ENCODE measurements around the gene SIRT2. TPM values are rescaled to one million over a fixed set of nuclear protein-coding genes. Genes with fewer than 3 reads are reported as not detected.

SIRT2 gene
- total and polyA plus RNA-seq, 2 of the 13 experiments (the other 11 are each of a cell fraction or from before 2014, with no cell fraction given), result 22.3 to 26.1 TPM

DNA sequence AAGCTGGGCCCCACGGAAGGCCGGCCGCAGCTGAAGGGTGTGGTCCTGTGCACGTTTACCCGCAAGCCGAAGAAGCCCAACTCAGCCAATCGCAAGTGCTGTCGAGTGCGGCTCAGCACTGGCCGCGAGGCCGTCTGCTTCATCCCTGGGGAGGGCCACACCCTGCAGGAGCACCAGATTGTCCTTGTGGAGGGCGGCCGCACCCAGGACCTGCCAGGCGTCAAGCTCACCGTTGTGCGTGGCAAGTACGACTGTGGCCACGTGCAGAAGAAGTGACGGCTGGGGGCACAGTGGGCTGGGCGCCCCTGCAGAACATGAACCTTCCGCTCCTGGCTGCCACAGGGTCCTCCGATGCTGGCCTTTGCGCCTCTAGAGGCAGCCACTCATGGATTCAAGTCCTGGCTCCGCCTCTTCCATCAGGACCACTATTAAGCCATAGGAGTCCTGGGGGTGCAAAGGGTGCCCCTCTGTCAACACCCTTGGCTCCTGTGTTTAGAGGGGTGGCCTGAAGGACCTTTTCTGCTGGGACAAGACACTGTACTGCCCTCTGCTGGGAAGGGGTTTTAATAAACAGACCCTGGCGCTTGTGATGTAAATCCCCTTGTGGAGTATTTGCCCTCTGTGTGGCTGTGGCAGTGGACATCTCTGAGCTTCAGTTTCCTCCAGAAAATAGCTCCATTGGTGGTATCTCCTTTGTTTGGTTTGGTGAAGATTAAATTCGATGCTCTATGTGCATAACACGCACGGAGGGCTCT, 33.2 kb upstream of the SIRT2 start (continued):
- TF ChIP-seq RBFOX2 (IDR thresholded peaks at IDR 0.05; ENCODE audit: low read depth, low read length) (peak; percentile 72), ZNF776 (CRISPR knock-in tag; IDR thresholded peaks at IDR 0.05) (no peak), CBX1 (IDR thresholded peaks at IDR 0.05; ENCODE audit: low read depth) (no peak), SIX4 (CRISPR knock-in tag; IDR thresholded peaks at IDR 0.05) (no peak), TBX2 (CRISPR knock-in tag; IDR thresholded peaks at IDR 0.05; ENCODE audit: borderline replicate concordance) (no peak), TCF7L2 (IDR thresholded peaks at IDR 0.05; ENCODE audit: low read depth, low read length) (no peak), ZFYVE20 (CRISPR knock-in tag; IDR thresholded peaks at IDR 0.05; ENCODE audit: borderline replicate concordance, low read depth) (no peak), RXRA (CRISPR knock-in tag; IDR thresholded peaks at IDR 0.05) (peak; percentile 34; the same call in 1 of the 2 replicates), ZNF703 (CRISPR knock-in tag; IDR thresholded peaks at IDR 0.05; ENCODE audit: borderline replicate concordance) (no peak), ETV6 (CRISPR knock-in tag; conservative IDR thresholded peaks at IDR 0.05) (no peak), STAG1 (CRISPR knock-in tag; IDR thresholded peaks at IDR 0.05) (peak; percentile 51), NKX3-1 (CRISPR knock-in tag; IDR thresholded peaks at IDR 0.05) (no peak), ZBTB7B (CRISPR knock-in tag; IDR thresholded peaks at IDR 0.05) (no peak), MXD4 (CRISPR knock-in tag; IDR thresholded peaks at IDR 0.05) (no peak), ZNF20 (CRISPR knock-in tag; IDR thresholded peaks at IDR 0.05) (no peak), ZNF251 (CRISPR knock-in tag; IDR thresholded peaks at IDR 0.05) (no peak), KLF6 (CRISPR knock-in tag; IDR thresholded peaks at IDR 0.05) (no peak), HNRNPK (IDR thresholded peaks at IDR 0.05; ENCODE audit: low read depth, low read length, poor library complexity, severe bottlenecking) (no peak), KDM1A (CRISPR knock-in tag; IDR thresholded peaks at IDR 0.05) (no peak)
- TF ChIP-seq, protein P1, sequence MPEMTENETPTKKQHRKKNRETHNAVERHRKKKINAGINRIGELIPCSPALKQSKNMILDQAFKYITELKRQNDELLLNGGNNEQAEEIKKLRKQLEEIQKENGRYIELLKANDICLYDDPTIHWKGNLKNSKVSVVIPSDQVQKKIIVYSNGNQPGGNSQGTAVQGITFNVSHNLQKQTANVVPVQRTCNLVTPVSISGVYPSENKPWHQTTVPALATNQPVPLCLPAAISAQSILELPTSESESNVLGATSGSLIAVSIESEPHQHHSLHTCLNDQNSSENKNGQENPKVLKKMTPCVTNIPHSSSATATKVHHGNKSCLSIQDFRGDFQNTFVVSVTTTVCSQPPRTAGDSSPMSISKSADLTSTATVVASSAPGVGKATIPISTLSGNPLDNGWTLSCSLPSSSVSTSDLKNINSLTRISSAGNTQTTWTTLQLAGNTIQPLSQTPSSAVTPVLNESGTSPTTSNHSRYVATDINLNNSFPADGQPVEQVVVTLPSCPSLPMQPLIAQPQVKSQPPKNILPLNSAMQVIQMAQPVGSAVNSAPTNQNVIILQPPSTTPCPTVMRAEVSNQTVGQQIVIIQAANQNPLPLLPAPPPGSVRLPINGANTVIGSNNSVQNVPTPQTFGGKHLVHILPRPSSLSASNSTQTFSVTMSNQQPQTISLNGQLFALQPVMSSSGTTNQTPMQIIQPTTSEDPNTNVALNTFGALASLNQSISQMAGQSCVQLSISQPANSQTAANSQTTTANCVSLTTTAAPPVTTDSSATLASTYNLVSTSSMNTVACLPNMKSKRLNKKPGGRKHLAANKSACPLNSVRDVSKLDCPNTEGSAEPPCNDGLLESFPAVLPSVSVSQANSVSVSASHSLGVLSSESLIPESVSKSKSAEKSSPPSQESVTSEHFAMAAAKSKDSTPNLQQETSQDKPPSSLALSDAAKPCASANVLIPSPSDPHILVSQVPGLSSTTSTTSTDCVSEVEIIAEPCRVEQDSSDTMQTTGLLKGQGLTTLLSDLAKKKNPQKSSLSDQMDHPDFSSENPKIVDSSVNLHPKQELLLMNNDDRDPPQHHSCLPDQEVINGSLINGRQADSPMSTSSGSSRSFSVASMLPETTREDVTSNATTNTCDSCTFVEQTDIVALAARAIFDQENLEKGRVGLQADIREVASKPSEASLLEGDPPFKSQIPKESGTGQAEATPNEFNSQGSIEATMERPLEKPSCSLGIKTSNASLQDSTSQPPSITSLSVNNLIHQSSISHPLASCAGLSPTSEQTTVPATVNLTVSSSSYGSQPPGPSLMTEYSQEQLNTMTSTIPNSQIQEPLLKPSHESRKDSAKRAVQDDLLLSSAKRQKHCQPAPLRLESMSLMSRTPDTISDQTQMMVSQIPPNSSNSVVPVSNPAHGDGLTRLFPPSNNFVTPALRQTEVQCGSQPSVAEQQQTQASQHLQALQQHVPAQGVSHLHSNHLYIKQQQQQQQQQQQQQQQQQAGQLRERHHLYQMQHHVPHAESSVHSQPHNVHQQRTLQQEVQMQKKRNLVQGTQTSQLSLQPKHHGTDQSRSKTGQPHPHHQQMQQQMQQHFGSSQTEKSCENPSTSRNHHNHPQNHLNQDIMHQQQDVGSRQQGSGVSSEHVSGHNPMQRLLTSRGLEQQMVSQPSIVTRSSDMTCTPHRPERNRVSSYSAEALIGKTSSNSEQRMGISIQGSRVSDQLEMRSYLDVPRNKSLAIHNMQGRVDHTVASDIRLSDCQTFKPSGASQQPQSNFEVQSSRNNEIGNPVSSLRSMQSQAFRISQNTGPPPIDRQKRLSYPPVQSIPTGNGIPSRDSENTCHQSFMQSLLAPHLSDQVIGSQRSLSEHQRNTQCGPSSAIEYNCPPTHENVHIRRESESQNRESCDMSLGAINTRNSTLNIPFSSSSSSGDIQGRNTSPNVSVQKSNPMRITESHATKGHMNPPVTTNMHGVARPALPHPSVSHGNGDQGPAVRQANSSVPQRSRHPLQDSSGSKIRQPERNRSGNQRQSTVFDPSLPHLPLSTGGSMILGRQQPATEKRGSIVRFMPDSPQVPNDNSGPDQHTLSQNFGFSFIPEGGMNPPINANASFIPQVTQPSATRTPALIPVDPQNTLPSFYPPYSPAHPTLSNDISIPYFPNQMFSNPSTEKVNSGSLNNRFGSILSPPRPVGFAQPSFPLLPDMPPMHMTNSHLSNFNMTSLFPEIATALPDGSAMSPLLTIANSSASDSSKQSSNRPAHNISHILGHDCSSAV (CRISPR knock-in tag; IDR thresholded peaks at IDR 0.05; ENCODE audit: borderline replicate concordance), result no peak
- TF ChIP-seq, protein P2, sequence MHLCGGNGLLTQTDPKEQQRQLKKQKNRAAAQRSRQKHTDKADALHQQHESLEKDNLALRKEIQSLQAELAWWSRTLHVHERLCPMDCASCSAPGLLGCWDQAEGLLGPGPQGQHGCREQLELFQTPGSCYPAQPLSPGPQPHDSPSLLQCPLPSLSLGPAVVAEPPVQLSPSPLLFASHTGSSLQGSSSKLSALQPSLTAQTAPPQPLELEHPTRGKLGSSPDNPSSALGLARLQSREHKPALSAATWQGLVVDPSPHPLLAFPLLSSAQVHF (CRISPR knock-in tag; IDR thresholded peaks at IDR 0.05), result no peak
- TF ChIP-seq, protein P3, sequence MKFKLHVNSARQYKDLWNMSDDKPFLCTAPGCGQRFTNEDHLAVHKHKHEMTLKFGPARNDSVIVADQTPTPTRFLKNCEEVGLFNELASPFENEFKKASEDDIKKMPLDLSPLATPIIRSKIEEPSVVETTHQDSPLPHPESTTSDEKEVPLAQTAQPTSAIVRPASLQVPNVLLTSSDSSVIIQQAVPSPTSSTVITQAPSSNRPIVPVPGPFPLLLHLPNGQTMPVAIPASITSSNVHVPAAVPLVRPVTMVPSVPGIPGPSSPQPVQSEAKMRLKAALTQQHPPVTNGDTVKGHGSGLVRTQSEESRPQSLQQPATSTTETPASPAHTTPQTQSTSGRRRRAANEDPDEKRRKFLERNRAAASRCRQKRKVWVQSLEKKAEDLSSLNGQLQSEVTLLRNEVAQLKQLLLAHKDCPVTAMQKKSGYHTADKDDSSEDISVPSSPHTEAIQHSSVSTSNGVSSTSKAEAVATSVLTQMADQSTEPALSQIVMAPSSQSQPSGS (CRISPR knock-in tag; IDR thresholded peaks at IDR 0.05), result no peak

All from HepG2 (cell line).